Pancreas (tissue), 10 donors: Measurements from ENCODE around the gene AATK. TPM values are rescaled to one million over a fixed set of nuclear protein-coding genes. Genes with fewer than 3 reads are reported as not detected.

Experiments
- ATAC-seq, 4 donors: fragments of 200-7000 bp; cut with Tn5 transposase; one replicate each; pipeline versions ENCODE4 v1.8.0 to v1.9.1; 2020; ENCODE audit warnings: mild to moderate bottlenecking in 4 of 4, moderate library complexity in 4 of 4
- DNase-seq, 6 donors: peaks; one replicate each; pipeline ENCODE4 v3.0.0-alpha.2; 2020
- FAIRE-seq: peaks from 2 replicates; lab custom pipeline; 2012; peaks lifted over from hg19 to GRCh38; lab: Jason Lieb, UNC
- H3K27ac ChIP-seq, 4 donors: fragments of 200-600 bp; sonication (generic); 1 replicate in 3 of 4; 2 replicates in 1 of 4; pipeline versions ENCODE4 v1.5.0 to v1.8.0; 2020
- H3K27me3 ChIP-seq, 4 donors: fragments of 200-600 bp; one replicate each; pipeline ENCODE4 v1.8.0; 2021
- H3K36me3 ChIP-seq, 3 donors: fragments of 200-600 bp; sonication (generic) in 1 of 3; one replicate each; pipeline versions ENCODE4 v1.5.0 to v1.8.0; 2020 to 2021
- H3K4me1 ChIP-seq, 3 donors: fragments of 200-600 bp; one replicate each; pipeline ENCODE4 v1.8.0; 2021
- H3K4me3 ChIP-seq, 4 donors: fragments of 200-600 bp; sonication (generic) in 2 of 4; one replicate each; pipeline versions ENCODE4 v1.5.0 to v1.8.0; 2020 to 2021
- H3K9me3 ChIP-seq, 4 donors: fragments of 200-600 bp; one replicate each; pipeline ENCODE4 v1.8.0; 2021
- CTCF ChIP-seq, 4 donors: fragments of 200-600 bp; sonication (generic) in 3 of 4; IDR thresholded peaks; one replicate each; pipeline versions ENCODE4 v1.5.0 to v1.8.0; 2021; ENCODE audit warnings: antibody characterized with exemption in 4 of 4
- WGBS, 2 donors: extraction: QIAGEN DNeasy Blood & Tissue Kit; methylation state at CpG; one replicate each; pipeline ENCODE4 v1.1.7; 2013; 5-methylcytosine and 5-hydroxymethylcytosine counted together
- intact Hi-C, 3 donors: fragments of 100-400 bp; cut with DNase I; formaldehyde crosslinking; loops; one replicate each; pipeline versions ENCODE4 v1.11.1 to v1.14.2; 2022
- polyA plus RNA-seq, 2 donors: library from polyadenylated mRNA; stranded (reverse); fragments of 200-250 nt; gene quantifications; one replicate each; pipeline ENCODE4 v1.2.3, GENCODE V29; 2013
- total RNA-seq, 6 donors: library from RNA; stranded (reverse); fragmentation: NEBNext Ultra II Directional in 4 of 6; extraction: Animal tissue kit (Norgen Biotek cat#: 25700) in 4 of 6; gene quantifications; one replicate each; pipeline versions ENCODE4 v1.2.1 to v1.2.4, GENCODE V29; 2021 to 2023
- donor health status: healthy with polysubstance abuse.
- donor health status: DM: no; HTN: no; CAD: no; lungs with moderate emphysema.
- donor health status: DM: no; HTN: no; CAD: no.
- donor health status: control.
- donor health status: control.
- donor health status: Bipolar disorder and iron deficiency.
- donor health status: DM: yes; HTN: yes; CAD: no.
- donor health status: DM: no; HTN: no; CAD: no.
- donor health status: DM: no; HTN: no; CAD: no.
- donor health status: DM: yes; HTN: yes; CAD: no.

The AATK gene
- total and polyA plus RNA-seq, 8 donors: 24.3 to 49.6 (median 30.1) TPM

GRCh38 chr17:81106716-81107115 lies 59.3 kb downstream of the AATK start:
- H3K4me1 ChIP-seq: no peaks in the 10 kb centered on the region
- FAIRE-seq: no peak
- no peak for DNase-seq
- no peak overlapping the region for H3K27ac ChIP-seq
- no peaks in the 10 kb centered on the region for H3K9me3 ChIP-seq
- 89 to 94% methylated on average over 22 to 24 of the region's 24 CpGs for whole genome bisulfite sequencing, 2 donors
- no peak for TF ChIP-seq CTCF (IDR thresholded peaks at IDR 0.05)
- intact Hi-C loops: loop anchor here in 1 of 3 donors (10.0 kb wide), 1 partner anchor 682 kb away; no protein-coding TSS in a partner anchor
- no peak for ATAC-seq
- no peak overlapping the region for H3K4me3 ChIP-seq
- H3K36me3 ChIP-seq: no peaks in the 10 kb centered on the region
- H3K27me3 ChIP-seq: no peaks in the 10 kb centered on the region

GRCh38 chr17:81103379-81103778 lies 62.6 kb downstream of the AATK start:
- intact Hi-C loops: loop anchor here in 2 of 3 donors (5.0 to 10.0 kb wide), 3 partner anchors 76 to 679 kb away; no protein-coding TSS in a partner anchor
- Histone ChIP-seq H3K27ac (no peak overlapping the region), H3K9me3 (no peaks in the 10 kb centered on the region), H3K4me3 (no peak overlapping the region), H3K27me3 (no peaks in the 10 kb centered on the region), H3K36me3 (no peaks in the 10 kb centered on the region), H3K4me1 (no peaks in the 10 kb centered on the region)
- TF ChIP-seq CTCF (IDR thresholded peaks at IDR 0.05): no peak
- WGBS, 2 donors: 86 to 91% methylated on average over 18 to 20 of the region's 20 CpGs
- no peak for ATAC-seq
- FAIRE-seq: no peak
- no peak for DNase-seq

- no peaks in the 10 kb centered on the region for H3K36me3 ChIP-seq
- FAIRE-seq: no peak
- TF ChIP-seq CTCF (IDR thresholded peaks at IDR 0.05): no peak
Observed at GRCh38 chr17:81102869-81103268, 63.2 kb downstream of the AATK start.

GRCh38 chr17:81102352-81102751 lies 63.7 kb downstream of the AATK start:
- DNase-seq: no peak
- no peaks in the 10 kb centered on the region for H3K4me1 ChIP-seq
- intact Hi-C loops: loop anchor here in 2 of 3 donors (5.0 to 10.0 kb wide), 3 partner anchors 75 to 678 kb away; no protein-coding TSS in a partner anchor
- no peaks in the 10 kb centered on the region for H3K27me3 ChIP-seq
- no peak overlapping the region for H3K27ac ChIP-seq
- H3K9me3 ChIP-seq: no peaks in the 10 kb centered on the region
- H3K36me3 ChIP-seq: no peaks in the 10 kb centered on the region
- H3K4me3 ChIP-seq: no peak overlapping the region
- WGBS, 2 donors: 77 to 83% methylated on average over 12 of the region's 12 CpGs
- ATAC-seq: no peak
- FAIRE-seq: no peak
- TF ChIP-seq CTCF (IDR thresholded peaks at IDR 0.05): no peak

More at GRCh38 chr17:81102869-81103268, 63.2 kb downstream of the AATK start:
- DNase-seq (no peak), ATAC-seq (no peak)
- intact Hi-C loops: loop anchor here in 2 of 3 donors (5.0 to 10.0 kb wide), 3 partner anchors 76 to 678 kb away; no protein-coding TSS in a partner anchor
- 87 to 90% methylated on average over 16 to 17 of the region's 17 CpGs for WGBS, 2 donors
- H3K9me3 ChIP-seq: no peaks in the 10 kb centered on the region
- H3K27me3 ChIP-seq: no peaks in the 10 kb centered on the region
- no peaks in the 10 kb centered on the region for H3K4me1 ChIP-seq
- no peak overlapping the region for H3K27ac ChIP-seq
- no peak overlapping the region for H3K4me3 ChIP-seq

- peak; percentile 99 to 100 (median 100) for TF ChIP-seq CTCF (IDR thresholded peaks at IDR 0.05)
- peak; percentile 92 to 96 (median 94) for ATAC-seq
- H3K27me3 ChIP-seq: no peaks in the 10 kb centered on the region
- 33 to 37% methylated on average over 32 to 33 of the region's 33 CpGs for WGBS, 2 donors
- H3K9me3 ChIP-seq: no peaks in the 10 kb centered on the region
- no peaks in the 10 kb centered on the region for H3K36me3 ChIP-seq
- no peak for FAIRE-seq
- no peak overlapping the region for H3K4me3 ChIP-seq
- intact Hi-C loops: loop anchor here in 2 of 3 donors (5.0 to 10.0 kb wide), 3 partner anchors 74 to 677 kb away; no protein-coding TSS in a partner anchor
- H3K27ac ChIP-seq: no peak overlapping the region
- DNase-seq: peak; percentile 75 to 96 (median 90)
- no peaks in the 10 kb centered on the region for H3K4me1 ChIP-seq
Observed at GRCh38 chr17:81101614-81102306, 64.3 kb downstream of the AATK start.
